ENCODE measurements around the gene PDLIM7.
"Not testable (repeated sequence)": the region's sequence is repeated elsewhere in the genome, so short reads cannot be mapped to it uniquely, and the experiment has no call there.

The PDLIM7 gene, protein sequence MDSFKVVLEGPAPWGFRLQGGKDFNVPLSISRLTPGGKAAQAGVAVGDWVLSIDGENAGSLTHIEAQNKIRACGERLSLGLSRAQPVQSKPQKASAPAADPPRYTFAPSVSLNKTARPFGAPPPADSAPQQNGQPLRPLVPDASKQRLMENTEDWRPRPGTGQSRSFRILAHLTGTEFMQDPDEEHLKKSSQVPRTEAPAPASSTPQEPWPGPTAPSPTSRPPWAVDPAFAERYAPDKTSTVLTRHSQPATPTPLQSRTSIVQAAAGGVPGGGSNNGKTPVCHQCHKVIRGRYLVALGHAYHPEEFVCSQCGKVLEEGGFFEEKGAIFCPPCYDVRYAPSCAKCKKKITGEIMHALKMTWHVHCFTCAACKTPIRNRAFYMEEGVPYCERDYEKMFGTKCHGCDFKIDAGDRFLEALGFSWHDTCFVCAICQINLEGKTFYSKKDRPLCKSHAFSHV

DNA sequence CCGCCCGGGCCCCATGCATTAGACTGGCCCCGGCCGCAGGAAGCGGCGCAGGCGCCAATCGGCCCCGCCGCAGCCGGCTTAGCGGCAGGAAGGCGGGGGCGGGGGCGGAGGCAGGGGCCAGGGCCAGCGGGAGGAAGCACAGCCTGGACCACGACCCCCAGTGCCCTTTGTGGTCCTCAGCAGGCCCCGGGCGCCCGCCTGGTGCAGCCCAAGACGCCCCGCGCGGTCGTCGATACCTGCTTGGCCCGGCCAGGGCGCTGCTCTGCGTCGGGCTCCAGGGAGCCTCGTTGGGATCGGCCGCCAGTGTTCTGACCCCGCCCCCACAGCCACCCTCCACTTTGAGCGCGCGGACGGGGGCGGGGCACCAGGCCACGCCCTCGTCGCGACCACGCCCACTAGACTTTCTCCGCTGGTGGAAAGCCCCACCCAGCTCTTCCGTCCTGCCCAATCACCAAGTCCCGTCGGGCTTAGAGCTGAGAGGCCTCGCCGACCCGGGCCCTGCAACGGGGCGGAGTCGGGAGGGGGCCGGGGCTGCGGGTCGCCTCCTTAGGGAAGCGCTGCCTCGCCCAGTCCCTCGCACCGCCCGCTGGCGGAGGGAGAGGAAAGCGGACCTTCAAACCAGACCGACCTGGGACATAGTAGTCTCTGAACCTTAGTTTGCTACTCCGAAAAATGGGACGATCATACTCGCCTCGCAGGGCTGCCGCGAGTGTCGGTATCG is at the start of gene PDLIM7:
PDLIM7 (minus strand) TSS at position 313 of the 721 bp plus-strand sequence. CDS start 1,092 bp downstream, outside the sequence.
- DNase-seq = peak; percentile 80

DNA sequence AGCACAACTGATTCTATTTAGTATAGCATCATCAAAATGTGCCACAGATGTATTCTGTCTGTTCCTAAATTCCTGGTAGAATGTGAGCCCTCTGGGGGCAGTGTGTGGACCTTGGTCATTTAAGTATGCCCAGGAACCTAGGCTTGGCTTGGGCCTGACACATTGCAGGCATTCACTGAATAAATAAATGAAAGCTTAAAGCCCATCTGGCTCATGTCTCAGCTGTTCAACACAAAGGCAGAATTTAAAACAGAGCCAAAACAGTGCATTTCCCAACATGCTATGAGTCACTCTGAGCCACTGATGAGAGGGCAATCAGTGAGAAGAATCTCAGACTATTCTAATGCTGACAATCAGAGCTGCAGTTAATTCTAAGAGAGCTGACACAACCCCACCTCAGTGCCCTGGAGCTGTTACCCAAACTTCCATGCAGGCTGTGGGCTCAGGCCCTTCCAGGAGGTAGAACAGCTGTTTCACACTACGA is 48.9 kb upstream of the PDLIM7 start:
- no peak for DNase-seq

- no peak for DNase-seq
These were observed 48.3 kb upstream of the PDLIM7 start for GRCh38 chr5:177545487-177546257.

- no peak for DNase-seq
These were observed 45.5 kb upstream of the PDLIM7 start for GRCh38 chr5:177542816-177543465.

GRCh38 chr5:177540438-177540837 is 43.0 kb upstream of the PDLIM7 start:
- DNase-seq = no peak

GRCh38 chr5:177539411-177539810 is 42.0 kb upstream of the PDLIM7 start:
- DNase-seq = no peak

- DNase-seq = no peak
These were observed 41.5 kb upstream of the PDLIM7 start for GRCh38 chr5:177538876-177539275.

GRCh38 chr5:177537389-177538361 is 40.3 kb upstream of the PDLIM7 start:
- no peak for DNase-seq

- DNase-seq = no peak
These were observed 39.0 kb upstream of the PDLIM7 start for GRCh38 chr5:177536386-177536785.

- no peak for DNase-seq
These were observed 37.7 kb upstream of the PDLIM7 start for GRCh38 chr5:177535125-177535524.

DNA sequence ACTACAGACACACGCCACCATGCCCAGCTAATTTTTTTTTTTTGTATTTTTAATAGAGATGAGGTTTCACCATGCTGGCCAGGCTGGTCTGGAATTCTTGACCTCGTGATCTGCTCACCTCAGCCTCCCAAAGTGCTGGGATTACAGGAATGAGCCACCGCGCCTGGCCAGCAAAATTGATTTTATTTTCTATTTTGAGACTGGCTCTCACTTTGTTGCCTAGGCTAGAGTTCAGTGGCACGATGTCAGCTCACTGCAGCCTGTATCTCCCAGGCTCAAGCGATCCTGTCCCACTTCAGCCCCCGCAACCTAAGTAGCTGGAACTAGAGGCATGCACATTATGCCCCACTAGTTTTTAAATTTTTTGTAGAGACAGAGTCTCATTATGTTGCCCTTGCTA is 37.0 kb upstream of the PDLIM7 start:
- not testable (repeated sequence) for DNase-seq

DNA sequence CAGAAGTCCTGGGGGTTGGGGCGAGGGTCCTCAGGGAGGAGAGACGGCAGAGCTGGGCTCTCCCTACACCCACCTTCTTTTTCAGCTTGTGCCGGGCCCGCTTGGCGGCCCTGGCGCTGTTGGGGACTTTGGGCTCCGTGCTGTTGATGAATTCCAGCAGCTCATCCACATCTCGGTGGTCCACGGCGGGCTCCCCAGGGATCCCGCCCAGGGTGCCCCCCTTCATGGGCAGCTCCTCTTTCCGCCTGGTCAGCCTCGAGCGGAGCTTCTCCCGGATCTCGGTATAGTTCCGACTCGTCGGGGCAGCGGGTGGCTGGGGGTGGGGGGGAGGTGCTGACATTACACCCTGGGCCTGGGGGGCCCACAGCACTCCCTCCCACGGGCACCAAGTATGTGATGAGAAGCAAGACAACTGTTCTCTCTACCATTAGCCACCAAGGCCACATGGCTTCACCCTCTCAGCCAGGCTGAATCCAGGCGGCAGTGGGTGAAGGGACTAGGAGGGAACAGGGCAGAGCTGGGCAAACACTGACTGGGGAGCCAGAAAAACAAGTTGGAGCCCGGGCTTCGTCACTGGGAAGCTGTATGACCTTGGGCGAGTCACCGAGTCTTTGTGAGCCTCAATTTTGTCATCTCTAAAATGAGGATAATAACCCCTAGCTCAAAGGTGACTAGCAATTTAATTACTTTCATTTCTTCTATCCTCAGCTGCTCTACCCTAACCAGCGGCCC is 34.0 kb upstream of the PDLIM7 start:
- no peak for DNase-seq

DNA sequence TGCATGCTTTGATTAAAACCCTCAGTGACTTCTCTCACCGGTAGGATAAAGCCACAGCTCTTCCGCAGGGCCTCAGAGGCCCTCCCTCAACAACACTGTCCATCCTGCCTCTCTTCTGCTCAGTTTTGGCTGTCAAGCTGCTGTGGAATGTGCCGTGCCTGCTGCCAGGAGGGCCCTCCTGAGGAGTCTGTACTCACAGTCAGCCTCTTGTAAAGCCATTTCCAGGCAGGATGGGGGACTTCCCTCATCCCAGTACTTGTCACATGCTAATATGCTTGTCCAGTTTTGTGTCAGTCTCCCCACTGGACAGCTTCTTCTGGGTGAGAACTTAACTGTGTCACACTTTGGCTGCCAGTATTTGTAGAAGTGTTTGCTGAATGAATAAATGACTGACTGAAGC is 33.2 kb upstream of the PDLIM7 start:
- DNase-seq = no peak

GRCh38 chr5:177529247-177530203 is 32.1 kb upstream of the PDLIM7 start:
- no peak for DNase-seq

GRCh38 chr5:177528631-177529030 is 31.2 kb upstream of the PDLIM7 start:
- DNase-seq = no peak

DNA sequence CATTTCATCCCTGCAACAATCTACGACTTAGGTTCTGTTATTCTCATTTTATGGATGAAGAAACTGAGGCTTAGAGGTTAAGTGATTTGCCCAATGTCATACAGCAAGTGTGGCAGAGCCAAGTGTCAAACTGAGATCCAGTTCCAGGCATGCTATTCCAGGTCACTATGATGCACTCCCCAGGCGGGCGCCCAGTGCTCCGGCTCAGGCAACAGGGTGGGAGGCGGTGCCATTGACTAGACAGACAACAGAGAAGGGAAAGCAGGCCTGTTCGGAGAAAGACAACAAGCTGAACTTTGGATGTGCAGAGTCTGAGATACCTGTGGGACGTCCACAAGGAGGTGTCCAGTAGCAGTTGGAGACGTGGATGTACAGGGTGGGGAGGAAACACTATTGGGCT is 30.2 kb upstream of the PDLIM7 start:
- DNase-seq = no peak

- DNase-seq = no peak
These were observed 29.4 kb upstream of the PDLIM7 start for GRCh38 chr5:177526791-177527190.

DNA sequence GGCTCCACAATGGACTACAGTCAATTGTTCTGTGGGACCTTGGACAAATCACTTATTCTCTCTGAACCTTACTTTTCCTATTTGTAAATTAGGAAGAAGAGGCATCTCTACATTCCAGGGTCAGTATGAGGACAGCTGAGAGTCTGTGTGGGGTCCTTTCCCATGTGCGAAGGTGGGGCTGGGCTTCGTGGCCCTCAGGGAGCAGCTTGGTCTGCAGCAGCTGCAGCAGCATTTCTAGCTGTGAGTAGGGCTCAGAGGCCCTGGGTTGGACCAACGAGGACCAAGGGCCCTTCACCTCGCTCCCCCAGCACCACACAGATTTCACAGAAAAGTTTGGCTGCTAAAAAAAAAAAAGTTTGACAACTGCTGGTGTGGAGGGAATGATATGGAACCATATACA is 28.8 kb upstream of the PDLIM7 start:
- no peak for DNase-seq

- DNase-seq = no peak
These were observed 27.7 kb upstream of the PDLIM7 start for GRCh38 chr5:177524941-177525655.
